NCI-H1048 (cell line): ENCODE measurements around the gene SYT2.
"Not testable (repeated sequence)": the region's sequence is repeated elsewhere in the genome, so short reads cannot be mapped to it uniquely, and the experiment has no call there.

Experiments
- DNase-seq: peaks from one replicate; lab custom pipeline; 2025; lab: John Stamatoyannopoulos, UW

SYT2 gene

GRCh38 chr1:202710070-202711045 is at the start of gene SYT2:
TSS of gene SYT2 (minus strand) at chr1:202710454. CDS start at chr1:202605772, 104,682 bp downstream.
- DNase-seq, result no peak

GRCh38 chr1:202756391-202756790 is 46.1 kb upstream of the SYT2 start:
- DNase-seq, result no peak

GRCh38 chr1:202754293-202754692 is 44.0 kb upstream of the SYT2 start:
- no peak for DNase-seq

GRCh38 chr1:202752774-202753173 is 42.5 kb upstream of the SYT2 start:
- DNase-seq, result no peak

GRCh38 chr1:202750761-202751160 is 40.5 kb upstream of the SYT2 start:
- DNase-seq, result no peak

- no peak for DNase-seq
These were observed 39.8 kb upstream of the SYT2 start for GRCh38 chr1:202750024-202750423.

GRCh38 chr1:202745323-202745888 is 35.2 kb upstream of the SYT2 start:
- no peak for DNase-seq

GRCh38 chr1:202744770-202745169 is 34.5 kb upstream of the SYT2 start:
- DNase-seq, result not testable (repeated sequence)

GRCh38 chr1:202742496-202742895 is 32.2 kb upstream of the SYT2 start:
- no peak for DNase-seq

- DNase-seq, result no peak
These were observed 23.0 kb upstream of the SYT2 start for GRCh38 chr1:202733251-202733650.

- no peak for DNase-seq
These were observed 18.7 kb upstream of the SYT2 start for GRCh38 chr1:202728951-202729350.

- DNase-seq, result no peak
These were observed 15.3 kb upstream of the SYT2 start for GRCh38 chr1:202725526-202725925.

GRCh38 chr1:202723708-202724107 is 13.5 kb upstream of the SYT2 start:
- DNase-seq, result no peak

- not testable (repeated sequence) for DNase-seq
These were observed 12.8 kb upstream of the SYT2 start for GRCh38 chr1:202723046-202723445.

- no peak for DNase-seq
These were observed 6.4 kb upstream of the SYT2 start for GRCh38 chr1:202716654-202717053.

GRCh38 chr1:202714202-202714601 is 3.9 kb upstream of the SYT2 start:
- DNase-seq, result not testable (repeated sequence)

- no peak for DNase-seq
These were observed 2.9 kb upstream of the SYT2 start for GRCh38 chr1:202713110-202713509.

- DNase-seq, result no peak
These were observed 1.8 kb upstream of the SYT2 start for GRCh38 chr1:202711949-202712635.

- no peak for DNase-seq
These were observed 795 bp downstream of the SYT2 start for GRCh38 chr1:202709276-202710041.

- DNase-seq, result no peak
These were observed 1.6 kb downstream of the SYT2 start for GRCh38 chr1:202708456-202709275.

GRCh38 chr1:202706851-202707250 is 3.4 kb downstream of the SYT2 start:
- DNase-seq, result no peak
